CD4-positive, alpha-beta T cell (primary cell): ENCODE results near the gene MCF2L2. TPM values are rescaled to one million over a fixed set of nuclear protein-coding genes. Genes with fewer than 3 reads are reported as not detected.

Source experiments
- ATAC-seq: fragments of 200-7000 bp; cut with Tn5 transposase; one replicate; pipeline ENCODE4 v1.10.0; 2022; ENCODE audit warnings: mild to moderate bottlenecking; ENCODE audit not compliant: poor library complexity
- CTCF ChIA-PET: fragments of 350-600 bp; sonication (Branson Sonifier 250); formaldehyde crosslinking; loops from one replicate; lab custom pipeline; 2021; ENCODE audit warnings: antibody characterized with exemption, inconsistent platforms; lab: Charles Lee
- POLR2A ChIA-PET: fragments of 350-600 bp; sonication (Branson Sonifier 250); formaldehyde crosslinking; loops from one replicate; lab custom pipeline; 2021; ENCODE audit warnings: antibody characterized with exemption, inconsistent platforms; lab: Charles Lee
- DNase-seq, 14 experiments: peaks; one replicate each; pipeline ENCODE4 v3.0.0-alpha.2; 2013 to 2020; ENCODE audit warnings: mixed read lengths in 2 of 14
- H3K27ac ChIP-seq, 2 donors: one replicate each; pipeline versions ENCODE4 v1.5.1 to v1.7.0; 2013; ENCODE audit warnings: low read length in 2 of 2, low read depth in 1 of 2, mild to moderate bottlenecking in 1 of 2
- H3K27me3 ChIP-seq, 2 experiments: 1 replicate in 1 of 2; 2 replicates in 1 of 2; pipeline versions ENCODE4 v1.6.1 to v1.7.0; 2013; ENCODE audit warnings: low read length in 2 of 2, control low read depth in 1 of 2, mild to moderate bottlenecking in 1 of 2, moderate library complexity in 1 of 2; ENCODE audit not compliant: insufficient read depth in 2 of 2, control insufficient read depth in 1 of 2
- H3K36me3 ChIP-seq: one replicate; pipeline ENCODE4 v1.6.1; 2013; ENCODE audit warnings: low read length, control low read depth; ENCODE audit not compliant: insufficient read depth
- H3K4me1 ChIP-seq: one replicate; pipeline ENCODE4 v1.6.1; 2013; ENCODE audit warnings: low read length, control low read depth; ENCODE audit not compliant: insufficient read depth
- H3K4me3 ChIP-seq: one replicate; pipeline ENCODE4 v1.5.1; 2013; ENCODE audit warnings: mild to moderate bottlenecking, low read length, moderate library complexity
- H3K9me3 ChIP-seq, 2 experiments: 1 replicate in 1 of 2; 2 replicates in 1 of 2; pipeline versions ENCODE4 v1.6.1 to v1.7.0; 2013; ENCODE audit warnings: low read length in 2 of 2, mild to moderate bottlenecking in 2 of 2, control low read depth in 1 of 2, moderate library complexity in 1 of 2; ENCODE audit not compliant: control insufficient read depth in 1 of 2, insufficient read depth in 1 of 2
- H3K27ac Mint-ChIP-seq: one replicate; pipeline ENCODE4 v1.8.0; 2020; ENCODE audit warnings: mixed read lengths
- H3K27me3 Mint-ChIP-seq: one replicate; pipeline ENCODE4 v1.8.0; 2021; ENCODE audit warnings: mixed read lengths
- H3K36me3 Mint-ChIP-seq: one replicate; pipeline ENCODE4 v1.8.0; 2021; ENCODE audit warnings: low read depth, mixed read lengths
- H3K4me1 Mint-ChIP-seq: one replicate; pipeline ENCODE4 v1.8.0; 2021; ENCODE audit warnings: low read depth, mixed read lengths
- H3K4me3 Mint-ChIP-seq: one replicate; pipeline ENCODE4 v1.8.0; 2020; ENCODE audit warnings: mild to moderate bottlenecking, mixed read lengths
- H3K9me3 Mint-ChIP-seq: one replicate; pipeline ENCODE4 v1.8.0; 2020; ENCODE audit warnings: mixed read lengths
- CTCF ChIP-seq: fragments of 200-600 bp; IDR thresholded peaks from one replicate; pipeline ENCODE4 v1.8.0; 2022; ENCODE audit warnings: antibody characterized with exemption, mild to moderate bottlenecking
- intact Hi-C, 2 experiments: fragments of 100-400 bp; cut with DNase I in 1 of 2; cut with micrococcal nuclease in 1 of 2; formaldehyde crosslinking; loops; one replicate each; pipeline versions ENCODE4 v1.15.1 to v1.9.0; 2023 to 2025; cut with DNase I, micrococcal nuclease
- total RNA-seq, 174 experiments: library from RNA in 2 of 174; stranded (reverse) in 2 of 174; gene quantifications; one replicate each; pipeline ENCODE4 v1.2.3 and lab custom pipeline; 2021 to 2026

The MCF2L2 gene
- total RNA-seq, 2 experiments from 2014 or later: 3.8 to 4.1 TPM

GRCh38 chr3:183270344-183270743, 158.1 kb downstream of the MCF2L2 start:
- H3K4me3 ChIP-seq: no peak overlapping the region
- Mint-ChIP-seq H3K4me1 (no peaks in the 10 kb centered on the region), H3K36me3 (no peaks in the 10 kb centered on the region), H3K9me3 (no peaks in the 10 kb centered on the region), H3K27ac (no peak overlapping the region), H3K27me3 (no peaks in the 10 kb centered on the region), H3K4me3 (no peak overlapping the region)
- ChIA-PET POLR2A (no interaction called here), CTCF (interaction anchor here (1.0 kb wide), 1 partner anchor 9 kb away, joined by 3 read pairs; no protein-coding TSS in a partner anchor)
- no peaks in the 10 kb centered on the region for H3K9me3 ChIP-seq
- no peak for TF ChIP-seq CTCF
- no peaks in the 10 kb centered on the region for H3K27me3 ChIP-seq
- DNase-seq (no peak), ATAC-seq (no peak)
- intact Hi-C loops: no loop called here
- no peaks in the 10 kb centered on the region for H3K36me3 ChIP-seq
- H3K27ac ChIP-seq: no peak overlapping the region
- no peaks in the 10 kb centered on the region for H3K4me1 ChIP-seq

GRCh38 chr3:183269345-183269744, 159.1 kb downstream of the MCF2L2 start:
- Histone ChIP-seq H3K27me3 (no peaks in the 10 kb centered on the region), H3K9me3 (no peaks in the 10 kb centered on the region), H3K4me1 (no peaks in the 10 kb centered on the region), H3K4me3 (no peak overlapping the region), H3K27ac (no peak overlapping the region), H3K36me3 (no peaks in the 10 kb centered on the region)
- Mint-ChIP-seq H3K36me3 (no peaks in the 10 kb centered on the region), H3K4me3 (no peak overlapping the region), H3K27ac (no peak overlapping the region), H3K4me1 (no peaks in the 10 kb centered on the region), H3K9me3 (no peaks in the 10 kb centered on the region), H3K27me3 (no peaks in the 10 kb centered on the region)
- TF ChIP-seq CTCF: no peak
- DNase-seq (no peak), ATAC-seq (no peak)
- POLR2A ChIA-PET: no interaction called here
- CTCF ChIA-PET: interaction anchor here (1.0 kb wide), 1 partner anchor 10 kb away, joined by 3 read pairs; no protein-coding TSS in a partner anchor
- intact Hi-C loops: no loop called here

DNA sequence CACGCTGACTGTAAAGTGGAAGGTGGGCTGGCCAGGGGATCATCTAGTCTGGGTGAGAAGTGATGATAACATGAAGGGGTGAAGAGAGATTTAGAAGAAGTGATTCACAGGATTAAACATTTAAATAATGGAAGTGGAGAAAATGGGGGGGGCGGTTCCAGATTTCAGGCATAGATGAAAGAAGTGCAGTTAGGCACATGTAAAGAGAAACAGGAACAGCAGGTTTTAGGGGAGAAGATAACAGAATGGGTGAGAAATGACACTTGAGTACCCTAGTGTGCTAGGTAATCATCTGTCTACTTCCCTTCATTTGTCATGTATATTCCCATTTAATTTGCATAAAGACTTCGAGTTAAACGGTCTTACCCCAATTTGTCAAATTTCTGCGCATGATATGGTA, 160.1 kb downstream of the MCF2L2 start:
- no peaks in the 10 kb centered on the region for H3K4me1 Mint-ChIP-seq
- TF ChIP-seq CTCF: no peak
- Histone ChIP-seq H3K27me3 (no peaks in the 10 kb centered on the region), H3K36me3 (no peaks in the 10 kb centered on the region), H3K9me3 (no peaks in the 10 kb centered on the region), H3K4me1 (no peaks in the 10 kb centered on the region), H3K4me3 (no peak overlapping the region), H3K27ac (no peak overlapping the region)
- no peaks in the 10 kb centered on the region for H3K9me3 Mint-ChIP-seq
- DNase-seq (no peak), ATAC-seq (no peak)
- no peak overlapping the region for H3K4me3 Mint-ChIP-seq
- no peak overlapping the region for H3K27ac Mint-ChIP-seq
- ChIA-PET POLR2A (no interaction called here), CTCF (no interaction called here)
- intact Hi-C loops: no loop called here
- no peaks in the 10 kb centered on the region for H3K36me3 Mint-ChIP-seq
- no peaks in the 10 kb centered on the region for H3K27me3 Mint-ChIP-seq
